SU-DHL-6 (cell line): Measurements from ENCODE around the gene PRF1.

Experiments used
- CTCF ChIP-seq: fragments of 200-600 bp; sonication (generic); IDR thresholded peaks from one replicate; pipeline ENCODE4 v1.5.1; 2017; ENCODE audit warnings: antibody characterized with exemption, mild to moderate bottlenecking, low read length, moderate library complexity; ENCODE audit not compliant: insufficient read depth, poor library complexity, severe bottlenecking
- EZH2phosphoT487 ChIP-seq: fragments of 200-600 bp; sonication (generic), shearing (Covaris generic); conservative IDR thresholded peaks from 2 replicates; pipeline ENCODE4 v1.6.1; 2018; ENCODE audit warnings: mild to moderate bottlenecking, antibody characterized with exemption, low read length, moderate library complexity, mixed read lengths

- TF ChIP-seq CTCF (no peak), EZH2phosphoT487 (no peak)
Measured at GRCh38 chr10:70615211-70615610, 12.7 kb upstream of the PRF1 start.
